ENCODE data around the gene SP7.

The SP7 gene

DNA sequence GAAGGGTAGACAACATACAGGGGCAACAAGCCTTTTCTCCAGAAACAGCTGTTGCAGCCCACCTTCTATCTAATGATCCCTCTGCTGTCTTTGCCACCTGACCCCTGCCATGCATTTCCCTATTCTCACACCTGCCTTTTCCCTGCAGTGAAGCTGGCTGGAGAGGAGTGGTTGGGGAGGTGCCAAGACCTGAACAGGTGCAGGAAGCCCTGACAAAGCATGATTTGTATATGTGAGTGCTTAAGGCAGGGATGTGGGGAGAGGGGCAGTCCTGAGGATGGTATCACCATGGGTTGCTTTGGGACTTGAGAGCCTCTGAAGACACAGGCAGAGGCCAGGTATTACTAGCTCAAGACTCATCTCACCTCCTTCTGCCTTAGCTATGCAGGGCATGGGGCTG, 43.7 kb downstream of the SP7 start:
- TF ChIP-seq POLR2AphosphoS5 (IDR thresholded peaks at IDR 0.05; ENCODE audit: low read depth, low read length) (no peak), FOXP2 (optimal IDR thresholded peaks at IDR 0.05; ENCODE audit: borderline replicate concordance, extremely low read depth, extremely low read length, insufficient read depth) (no peak), SIN3A (IDR thresholded peaks at IDR 0.05; ENCODE audit: borderline replicate concordance, insufficient read depth, low read length) (no peak), TAF1 (IDR thresholded peaks at IDR 0.05; ENCODE audit: borderline replicate concordance, insufficient read depth, low read length) (no peak)
- TF ChIP-seq, protein P1, sequence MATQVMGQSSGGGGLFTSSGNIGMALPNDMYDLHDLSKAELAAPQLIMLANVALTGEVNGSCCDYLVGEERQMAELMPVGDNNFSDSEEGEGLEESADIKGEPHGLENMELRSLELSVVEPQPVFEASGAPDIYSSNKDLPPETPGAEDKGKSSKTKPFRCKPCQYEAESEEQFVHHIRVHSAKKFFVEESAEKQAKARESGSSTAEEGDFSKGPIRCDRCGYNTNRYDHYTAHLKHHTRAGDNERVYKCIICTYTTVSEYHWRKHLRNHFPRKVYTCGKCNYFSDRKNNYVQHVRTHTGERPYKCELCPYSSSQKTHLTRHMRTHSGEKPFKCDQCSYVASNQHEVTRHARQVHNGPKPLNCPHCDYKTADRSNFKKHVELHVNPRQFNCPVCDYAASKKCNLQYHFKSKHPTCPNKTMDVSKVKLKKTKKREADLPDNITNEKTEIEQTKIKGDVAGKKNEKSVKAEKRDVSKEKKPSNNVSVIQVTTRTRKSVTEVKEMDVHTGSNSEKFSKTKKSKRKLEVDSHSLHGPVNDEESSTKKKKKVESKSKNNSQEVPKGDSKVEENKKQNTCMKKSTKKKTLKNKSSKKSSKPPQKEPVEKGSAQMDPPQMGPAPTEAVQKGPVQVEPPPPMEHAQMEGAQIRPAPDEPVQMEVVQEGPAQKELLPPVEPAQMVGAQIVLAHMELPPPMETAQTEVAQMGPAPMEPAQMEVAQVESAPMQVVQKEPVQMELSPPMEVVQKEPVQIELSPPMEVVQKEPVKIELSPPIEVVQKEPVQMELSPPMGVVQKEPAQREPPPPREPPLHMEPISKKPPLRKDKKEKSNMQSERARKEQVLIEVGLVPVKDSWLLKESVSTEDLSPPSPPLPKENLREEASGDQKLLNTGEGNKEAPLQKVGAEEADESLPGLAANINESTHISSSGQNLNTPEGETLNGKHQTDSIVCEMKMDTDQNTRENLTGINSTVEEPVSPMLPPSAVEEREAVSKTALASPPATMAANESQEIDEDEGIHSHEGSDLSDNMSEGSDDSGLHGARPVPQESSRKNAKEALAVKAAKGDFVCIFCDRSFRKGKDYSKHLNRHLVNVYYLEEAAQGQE (IDR thresholded peaks at IDR 0.05; ENCODE audit: insufficient read depth in 1 of 2, low read depth in 2 of 2, low read length in 2 of 2), result no peak

DNA sequence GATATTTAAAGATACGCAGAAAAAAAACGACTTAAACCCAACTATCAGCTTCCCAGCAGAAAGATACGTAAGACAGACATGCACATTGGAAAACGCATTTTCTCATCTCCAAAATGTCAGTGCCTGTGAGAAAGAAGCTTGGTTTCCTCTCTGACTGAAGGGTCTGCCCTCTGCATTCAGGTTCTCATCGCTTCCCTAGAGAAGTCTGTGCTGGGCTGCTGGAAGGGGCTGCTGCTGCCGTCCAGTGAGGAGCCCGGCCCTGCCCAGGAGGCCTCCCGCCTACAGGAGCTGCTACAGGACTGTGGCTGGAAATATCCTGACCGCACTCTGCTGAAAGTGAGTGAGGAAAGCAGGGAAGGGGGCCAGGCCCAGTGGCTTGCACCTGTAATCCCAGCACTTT, 45.5 kb downstream of the SP7 start:
- TF ChIP-seq FOXP2 (optimal IDR thresholded peaks at IDR 0.05; ENCODE audit: borderline replicate concordance, extremely low read depth, extremely low read length, insufficient read depth) (no peak), TAF1 (IDR thresholded peaks at IDR 0.05; ENCODE audit: borderline replicate concordance, insufficient read depth, low read length) (no peak), SIN3A (IDR thresholded peaks at IDR 0.05; ENCODE audit: borderline replicate concordance, insufficient read depth, low read length) (no peak), POLR2AphosphoS5 (IDR thresholded peaks at IDR 0.05; ENCODE audit: low read depth, low read length) (no peak)
- TF ChIP-seq, protein P1 (IDR thresholded peaks at IDR 0.05; ENCODE audit: insufficient read depth in 1 of 2, low read depth in 2 of 2, low read length in 2 of 2), result no peak

DNA sequence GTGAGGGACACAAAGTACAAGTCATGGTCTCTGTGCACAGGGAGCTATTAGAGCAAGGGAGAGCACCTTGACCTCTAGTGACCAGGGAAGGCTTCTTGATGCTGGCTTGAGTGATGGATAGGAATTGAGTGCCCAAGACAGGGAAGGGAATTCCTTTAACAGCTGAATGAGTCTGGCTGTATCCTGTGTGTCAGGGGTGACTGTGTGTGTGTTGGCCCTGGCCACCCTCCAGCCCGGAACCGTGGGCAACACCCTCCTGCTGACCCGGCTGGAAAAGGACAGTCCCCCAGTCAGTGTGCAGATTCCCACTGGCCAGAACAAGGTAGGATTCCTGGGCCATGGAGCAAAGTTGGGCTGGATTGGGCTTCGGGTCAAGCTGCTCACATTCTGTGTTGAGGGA, 46.3 kb downstream of the SP7 start:
- no peak for TF ChIP-seq TAF1 (IDR thresholded peaks at IDR 0.05; ENCODE audit: borderline replicate concordance, insufficient read depth, low read length)
- TF ChIP-seq SIN3A (IDR thresholded peaks at IDR 0.05; ENCODE audit: borderline replicate concordance, insufficient read depth, low read length), result no peak
- TF ChIP-seq FOXP2 (optimal IDR thresholded peaks at IDR 0.05; ENCODE audit: borderline replicate concordance, extremely low read depth, extremely low read length, insufficient read depth), result no peak
- TF ChIP-seq, protein P1 (IDR thresholded peaks at IDR 0.05; ENCODE audit: insufficient read depth in 1 of 2, low read depth in 2 of 2, low read length in 2 of 2), result no peak
- TF ChIP-seq POLR2AphosphoS5 (IDR thresholded peaks at IDR 0.05; ENCODE audit: low read depth, low read length), result no peak

DNA sequence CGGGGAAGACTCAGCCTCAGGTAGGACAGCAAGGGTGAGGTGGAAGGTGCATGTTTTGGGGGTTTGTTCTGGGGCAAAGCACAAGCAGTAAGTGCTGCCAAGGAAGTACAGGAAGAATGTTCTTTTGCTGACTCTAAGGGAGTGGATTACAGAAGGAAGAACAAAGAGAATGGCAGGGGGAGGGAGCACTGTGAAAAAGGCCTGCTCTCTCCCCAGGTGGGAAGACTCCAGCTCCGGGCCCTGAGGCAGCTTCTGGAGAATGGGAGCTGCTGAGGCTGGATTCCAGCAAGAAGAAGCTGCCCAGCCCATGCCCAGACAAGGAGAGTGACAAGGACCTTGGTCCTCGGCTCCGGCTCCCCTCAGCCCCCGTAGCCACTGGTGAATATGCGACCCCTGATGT, 47.8 kb downstream of the SP7 start:
- TF ChIP-seq SIN3A (IDR thresholded peaks at IDR 0.05; ENCODE audit: borderline replicate concordance, insufficient read depth, low read length) (no peak), POLR2AphosphoS5 (IDR thresholded peaks at IDR 0.05; ENCODE audit: low read depth, low read length) (no peak), FOXP2 (optimal IDR thresholded peaks at IDR 0.05; ENCODE audit: borderline replicate concordance, extremely low read depth, extremely low read length, insufficient read depth) (no peak), TAF1 (IDR thresholded peaks at IDR 0.05; ENCODE audit: borderline replicate concordance, insufficient read depth, low read length) (no peak)
- TF ChIP-seq, protein P1 (IDR thresholded peaks at IDR 0.05; ENCODE audit: insufficient read depth in 1 of 2, low read depth in 2 of 2, low read length in 2 of 2), result no peak

DNA sequence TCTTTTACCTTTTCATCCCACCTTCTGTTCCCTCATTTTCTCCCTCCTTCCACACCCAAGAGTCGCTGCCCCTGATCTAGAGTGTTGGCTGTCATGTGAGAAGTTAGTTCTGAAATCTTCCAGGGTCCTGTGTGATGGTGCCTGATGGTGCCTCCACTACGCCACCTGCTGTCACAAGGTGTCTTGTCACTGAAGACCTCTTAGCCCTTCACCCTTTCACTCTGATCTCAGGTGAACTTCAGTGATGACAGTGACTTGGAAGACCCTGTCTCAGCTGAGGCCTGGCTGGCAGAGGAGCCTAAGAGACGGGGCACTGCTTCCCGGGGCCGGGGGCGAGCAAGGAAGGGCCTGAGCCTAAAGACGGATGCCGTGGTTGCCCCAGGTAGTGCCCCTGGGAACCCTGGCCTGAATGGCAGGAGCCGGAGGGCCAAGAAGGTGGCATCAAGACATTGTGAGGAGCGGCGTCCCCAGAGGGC, 48.4 kb downstream of the SP7 start:
- TF ChIP-seq, protein P1 (IDR thresholded peaks at IDR 0.05; ENCODE audit: insufficient read depth in 1 of 2, low read depth in 2 of 2, low read length in 2 of 2), result no peak
